ENCODE measurements around the gene PEPD. TPM values are rescaled to one million over a fixed set of nuclear protein-coding genes. Genes with fewer than 3 reads are reported as not detected.

The PEPD gene
- polyA plus RNA-seq, 1 donor from 2014 or later = 91.1 TPM

DNA sequence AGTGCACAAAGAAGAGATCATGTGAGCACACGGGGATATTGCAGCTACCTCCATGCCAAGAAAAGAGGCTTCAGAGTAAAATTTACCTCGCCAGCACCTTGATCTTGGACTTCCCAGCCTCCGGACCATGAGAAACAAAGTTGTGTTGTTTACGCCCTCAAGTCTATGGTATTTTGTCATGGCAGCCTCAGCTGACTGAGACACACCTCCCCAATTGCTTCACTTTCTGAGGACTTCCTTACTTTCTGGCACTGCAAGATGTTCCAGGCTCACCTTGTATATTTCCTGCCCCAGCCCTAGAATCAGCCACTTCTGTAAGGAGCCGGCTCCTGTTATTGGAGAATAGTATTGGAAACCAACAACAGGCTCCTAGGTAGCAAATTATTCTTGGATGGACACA lies 154.7 kb downstream of the PEPD start:
- Mint-ChIP-seq H3K27ac (no peak overlapping the region), H3K36me3 (peaks cover 1% of the 10 kb centered on the region), H3K9me3 (peaks cover 0 to 4% (median 0%) of the 10 kb centered on the region in 3 donors), H3K4me3 (no peak overlapping the region), H3K4me1 (no peaks in the 10 kb centered on the region), H3K27me3 (peaks cover 5% of the 10 kb centered on the region)

DNA sequence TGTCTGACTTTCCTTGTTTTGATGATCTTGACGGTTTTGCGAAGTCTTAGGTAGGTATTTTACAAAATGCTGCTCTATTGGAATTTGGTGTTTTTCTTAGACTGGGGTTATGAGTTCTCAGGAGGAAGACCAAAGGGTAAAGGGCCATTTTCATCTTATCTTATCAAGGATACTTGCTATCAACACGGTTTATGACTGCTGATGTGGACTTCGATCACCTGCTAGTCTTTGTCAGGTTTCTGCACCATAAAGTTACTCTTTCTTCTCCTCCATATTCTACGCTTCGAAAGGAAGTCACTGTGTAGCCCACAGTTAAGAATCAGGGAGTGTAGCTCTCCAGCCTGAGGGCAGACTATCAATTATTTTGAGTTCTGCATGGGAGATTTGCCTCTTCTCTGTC lies 155.5 kb downstream of the PEPD start:
- Mint-ChIP-seq H3K27me3 (peaks cover 10% of the 10 kb centered on the region), H3K4me3 (no peak overlapping the region), H3K27ac (no peak overlapping the region)

DNA sequence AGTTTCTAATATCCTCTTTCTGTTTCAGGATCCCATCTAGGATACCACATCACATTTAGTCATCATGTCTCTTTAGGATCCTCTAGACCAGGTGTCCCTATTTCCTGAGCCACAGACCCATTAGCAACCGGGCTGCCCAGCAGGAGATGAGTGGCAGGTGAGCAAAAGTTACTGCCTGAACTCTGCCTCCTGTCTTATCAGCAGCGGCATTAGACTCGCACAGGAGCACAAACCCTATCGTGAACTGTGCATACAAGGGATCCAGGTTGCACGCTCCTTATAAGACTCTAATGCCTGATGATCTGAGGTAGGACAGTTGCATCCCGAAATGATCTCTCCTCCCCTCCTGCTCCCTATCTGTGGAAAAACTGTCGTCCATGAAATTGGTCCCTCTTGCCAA lies 155.9 kb downstream of the PEPD start:
- H3K4me3 Mint-ChIP-seq = no peak overlapping the region
- H3K27ac Mint-ChIP-seq = no peak overlapping the region
- H3K4me1 Mint-ChIP-seq = no peaks in the 10 kb centered on the region
- peaks cover 0 to 4% (median 0%) of the 10 kb centered on the region in 3 donors for H3K9me3 Mint-ChIP-seq
- H3K27me3 Mint-ChIP-seq = peaks cover 10% of the 10 kb centered on the region
- H3K36me3 Mint-ChIP-seq = peaks cover 1% of the 10 kb centered on the region

More for the DNA sequence above, 155.5 kb downstream of the PEPD start:
- Mint-ChIP-seq H3K36me3 (peaks cover 1% of the 10 kb centered on the region), H3K4me1 (no peaks in the 10 kb centered on the region), H3K9me3 (peaks cover 0 to 4% (median 0%) of the 10 kb centered on the region in 3 donors)

DNA sequence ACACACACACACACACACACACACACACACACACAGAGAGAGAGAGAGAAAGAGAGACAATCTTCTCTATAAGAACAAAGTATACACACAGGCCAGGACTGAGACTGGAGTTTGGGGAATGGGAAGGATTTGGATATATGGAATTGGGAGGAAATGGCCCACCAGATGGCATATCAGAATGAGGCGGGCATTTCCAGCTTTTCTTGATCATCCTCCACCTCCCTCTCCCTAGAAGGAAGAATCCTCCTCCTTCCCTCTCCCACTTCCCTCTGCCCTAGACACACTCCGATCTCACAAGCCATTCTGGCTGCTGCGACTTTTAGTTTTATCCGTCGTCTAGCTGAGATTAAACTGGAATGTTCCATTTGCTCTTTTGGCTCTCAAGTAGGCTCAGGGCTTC lies 158.1 kb downstream of the PEPD start:
- no peak overlapping the region for H3K27ac Mint-ChIP-seq
- H3K27me3 Mint-ChIP-seq = peaks cover 12% of the 10 kb centered on the region
- no peaks in the 10 kb centered on the region for H3K4me1 Mint-ChIP-seq
- no peak overlapping the region for H3K4me3 Mint-ChIP-seq
- H3K9me3 Mint-ChIP-seq = peaks cover 0 to 4% (median 2%) of the 10 kb centered on the region in 3 donors
- peaks cover 3% of the 10 kb centered on the region for H3K36me3 Mint-ChIP-seq

DNA sequence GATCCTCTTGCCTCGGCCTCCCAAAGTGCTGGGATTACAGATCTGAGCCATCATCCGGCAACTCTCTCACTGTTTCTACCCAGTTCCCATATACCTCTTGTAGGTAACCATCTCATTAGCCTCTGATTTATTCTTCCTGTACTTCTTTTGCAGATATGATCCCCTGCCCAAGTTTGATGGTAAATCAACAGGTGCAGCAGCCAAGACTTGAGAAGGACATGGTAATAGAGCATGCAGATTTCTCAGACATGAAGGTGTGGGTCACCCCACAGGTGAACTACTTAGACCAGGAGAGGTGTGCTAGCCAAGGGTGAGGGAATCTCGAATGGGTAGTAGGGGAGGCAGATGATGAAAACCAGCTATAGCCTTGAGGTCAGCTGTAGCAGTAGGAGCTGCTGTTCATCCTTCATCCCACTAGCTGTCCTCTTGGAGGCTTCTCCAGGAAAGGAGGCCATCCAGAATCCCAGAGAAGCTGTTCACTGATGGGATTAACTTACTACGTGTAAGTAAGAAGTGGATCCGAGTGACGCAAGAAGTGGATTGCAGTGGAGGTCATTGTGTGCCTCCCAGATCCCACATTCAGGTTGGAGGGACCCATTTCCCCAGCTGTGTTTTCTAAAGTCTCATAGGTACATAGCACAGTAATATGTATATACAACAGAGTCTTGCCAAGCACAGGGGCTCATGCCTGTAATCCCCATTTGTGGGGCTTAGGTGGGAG lies 158.9 kb downstream of the PEPD start:
- Mint-ChIP-seq H3K4me3 (no peak overlapping the region), H3K36me3 (peaks cover 7% of the 10 kb centered on the region), H3K27ac (no peak overlapping the region), H3K9me3 (peaks cover 0 to 4% (median 2%) of the 10 kb centered on the region in 3 donors), H3K4me1 (no peaks in the 10 kb centered on the region), H3K27me3 (peaks cover 12% of the 10 kb centered on the region)

DNA sequence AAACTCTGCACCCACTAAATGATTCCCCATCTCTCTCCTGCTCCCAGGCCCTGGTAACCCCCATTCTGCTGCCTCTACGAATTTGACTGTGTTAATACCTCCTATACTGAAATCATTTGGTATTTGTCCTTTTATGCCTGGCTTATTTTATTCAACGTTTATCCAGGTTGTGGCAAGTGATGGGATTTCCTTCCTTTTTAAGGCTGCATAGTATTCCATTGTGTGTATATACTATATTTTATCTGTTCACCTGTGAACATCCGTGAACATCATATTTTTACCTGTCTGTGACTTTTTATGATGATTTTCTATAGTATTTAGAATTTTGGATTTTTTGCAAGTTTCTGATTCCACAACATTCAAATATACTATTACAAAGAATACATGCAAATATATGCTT lies 162.0 kb downstream of the PEPD start:
- no peak overlapping the region for H3K27ac Mint-ChIP-seq
- peaks cover 0 to 10% (median 4%) of the 10 kb centered on the region in 3 donors for H3K9me3 Mint-ChIP-seq
- peaks cover 9% of the 10 kb centered on the region for H3K27me3 Mint-ChIP-seq
- no peaks in the 10 kb centered on the region for H3K4me1 Mint-ChIP-seq
- no peak overlapping the region for H3K4me3 Mint-ChIP-seq
- H3K36me3 Mint-ChIP-seq = peaks cover 6% of the 10 kb centered on the region

DNA sequence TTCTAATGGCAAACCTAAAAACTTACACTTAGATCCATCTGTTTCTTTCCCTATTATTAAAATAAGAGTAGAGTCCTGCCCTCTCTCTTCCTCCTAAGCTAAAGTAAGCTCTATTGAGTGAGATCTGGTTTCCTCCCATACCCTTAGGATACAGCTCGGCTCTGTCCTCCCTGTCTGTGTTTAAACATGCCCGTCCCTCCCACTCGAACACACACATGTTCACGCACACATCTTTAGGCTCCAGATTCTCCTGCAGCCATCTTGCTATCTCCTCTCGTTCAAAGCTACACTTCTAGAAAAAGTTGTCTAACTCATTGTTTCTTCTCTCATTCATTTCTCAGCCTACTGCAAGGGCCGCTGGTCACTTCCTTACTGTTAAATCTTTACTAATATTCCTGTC lies 163.2 kb downstream of the PEPD start:
- Mint-ChIP-seq H3K4me1 (no peaks in the 10 kb centered on the region), H3K27ac (no peak overlapping the region), H3K27me3 (peaks cover 12% of the 10 kb centered on the region), H3K36me3 (peaks cover 6% of the 10 kb centered on the region), H3K9me3 (peaks cover 0 to 10% (median 5%) of the 10 kb centered on the region in 3 donors), H3K4me3 (no peak overlapping the region)

DNA sequence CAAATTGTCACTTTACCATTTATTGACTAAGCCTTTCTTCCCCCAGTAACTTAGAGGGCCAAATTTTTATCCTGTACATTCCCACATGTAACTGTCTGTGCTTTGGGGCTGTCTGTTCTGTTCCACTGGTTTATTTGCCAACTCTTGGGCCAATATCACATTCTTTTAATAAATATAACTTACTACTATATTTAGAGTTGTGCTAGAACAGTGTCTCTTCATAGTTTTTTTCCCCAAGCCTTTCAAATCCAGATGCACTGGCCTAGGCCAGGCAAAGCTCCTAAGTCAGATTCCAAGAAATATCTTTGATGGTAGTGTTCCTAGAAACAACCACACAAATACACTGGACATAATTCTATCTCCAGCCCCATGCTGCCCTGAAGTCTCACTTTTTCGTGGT lies 164.0 kb downstream of the PEPD start:
- Mint-ChIP-seq H3K9me3 (peaks cover 0 to 10% (median 5%) of the 10 kb centered on the region in 3 donors), H3K4me1 (no peaks in the 10 kb centered on the region), H3K36me3 (peaks cover 6% of the 10 kb centered on the region), H3K4me3 (no peak overlapping the region), H3K27me3 (peaks cover 12% of the 10 kb centered on the region), H3K27ac (no peak overlapping the region)

DNA sequence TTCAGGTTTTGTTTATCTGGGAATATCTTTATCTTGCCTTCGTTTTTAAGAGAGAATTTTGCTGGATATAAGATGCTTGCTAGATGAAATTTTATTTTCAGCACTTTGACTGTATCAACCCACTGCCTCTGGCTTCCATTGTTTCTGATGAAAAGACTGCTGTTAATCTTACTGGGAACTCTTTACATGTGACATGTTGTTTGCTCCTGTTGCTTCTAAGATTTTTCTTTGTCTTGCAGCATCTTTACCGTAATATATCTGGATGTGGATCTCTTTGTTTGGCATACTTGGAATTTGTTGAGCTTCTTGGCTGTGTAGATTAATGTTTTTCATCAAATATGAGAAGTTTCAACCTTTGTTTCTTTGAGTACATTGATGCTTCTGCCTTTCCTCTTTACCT lies 166.1 kb downstream of the PEPD start:
- peaks cover 0 to 10% (median 5%) of the 10 kb centered on the region in 3 donors for H3K9me3 Mint-ChIP-seq
- peaks cover 6% of the 10 kb centered on the region for H3K36me3 Mint-ChIP-seq

DNA sequence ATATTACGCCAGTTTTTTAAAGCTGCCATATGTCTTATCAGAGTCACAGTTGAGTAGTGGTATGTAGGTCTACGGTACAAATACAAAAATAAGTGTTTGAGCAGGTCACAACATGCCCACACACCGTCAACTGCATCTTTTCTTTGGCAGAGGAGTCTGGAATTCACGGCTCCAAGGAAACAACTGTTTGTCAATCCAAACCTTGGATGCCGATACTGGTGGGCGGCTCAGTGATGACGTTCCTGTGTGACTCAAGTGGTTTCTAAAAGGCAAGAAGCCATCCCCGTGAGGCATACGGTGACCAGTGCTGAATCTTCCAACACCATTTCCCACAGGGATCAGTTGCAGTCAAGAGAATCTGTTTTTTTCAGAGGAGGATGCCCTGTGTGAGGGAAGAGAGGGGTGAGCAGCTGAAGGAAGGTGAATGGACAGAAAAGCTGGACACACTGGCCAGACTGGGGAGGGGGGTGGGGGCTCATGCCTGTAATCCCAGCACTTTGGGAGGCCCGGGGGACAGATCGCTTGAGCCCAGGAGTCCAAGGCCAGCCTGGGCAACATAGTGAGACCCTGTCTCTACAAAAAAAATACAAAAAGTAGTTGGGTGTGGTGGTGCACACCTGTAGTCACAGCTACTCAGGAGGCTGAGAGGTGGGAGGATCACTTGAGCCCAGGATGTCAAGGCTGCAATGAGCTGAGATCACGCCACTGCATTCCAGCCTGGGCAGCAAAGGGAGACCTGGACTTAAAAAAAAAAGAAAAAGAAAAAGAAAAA lies 170.9 kb downstream of the PEPD start:
- no peak overlapping the region for H3K4me3 Mint-ChIP-seq
- H3K9me3 Mint-ChIP-seq = peaks cover under 1 to 5% (median 3%) of the 10 kb centered on the region in 3 donors
- no peak overlapping the region for H3K27ac Mint-ChIP-seq
- H3K36me3 Mint-ChIP-seq = no peaks in the 10 kb centered on the region
- no peaks in the 10 kb centered on the region for H3K4me1 Mint-ChIP-seq
- H3K27me3 Mint-ChIP-seq = peaks cover 19% of the 10 kb centered on the region

More for the DNA sequence above, 166.1 kb downstream of the PEPD start:
- no peaks in the 10 kb centered on the region for H3K4me1 Mint-ChIP-seq
- H3K27ac Mint-ChIP-seq = no peak overlapping the region
- peaks cover 5% of the 10 kb centered on the region for H3K27me3 Mint-ChIP-seq
- no peak overlapping the region for H3K4me3 Mint-ChIP-seq

DNA sequence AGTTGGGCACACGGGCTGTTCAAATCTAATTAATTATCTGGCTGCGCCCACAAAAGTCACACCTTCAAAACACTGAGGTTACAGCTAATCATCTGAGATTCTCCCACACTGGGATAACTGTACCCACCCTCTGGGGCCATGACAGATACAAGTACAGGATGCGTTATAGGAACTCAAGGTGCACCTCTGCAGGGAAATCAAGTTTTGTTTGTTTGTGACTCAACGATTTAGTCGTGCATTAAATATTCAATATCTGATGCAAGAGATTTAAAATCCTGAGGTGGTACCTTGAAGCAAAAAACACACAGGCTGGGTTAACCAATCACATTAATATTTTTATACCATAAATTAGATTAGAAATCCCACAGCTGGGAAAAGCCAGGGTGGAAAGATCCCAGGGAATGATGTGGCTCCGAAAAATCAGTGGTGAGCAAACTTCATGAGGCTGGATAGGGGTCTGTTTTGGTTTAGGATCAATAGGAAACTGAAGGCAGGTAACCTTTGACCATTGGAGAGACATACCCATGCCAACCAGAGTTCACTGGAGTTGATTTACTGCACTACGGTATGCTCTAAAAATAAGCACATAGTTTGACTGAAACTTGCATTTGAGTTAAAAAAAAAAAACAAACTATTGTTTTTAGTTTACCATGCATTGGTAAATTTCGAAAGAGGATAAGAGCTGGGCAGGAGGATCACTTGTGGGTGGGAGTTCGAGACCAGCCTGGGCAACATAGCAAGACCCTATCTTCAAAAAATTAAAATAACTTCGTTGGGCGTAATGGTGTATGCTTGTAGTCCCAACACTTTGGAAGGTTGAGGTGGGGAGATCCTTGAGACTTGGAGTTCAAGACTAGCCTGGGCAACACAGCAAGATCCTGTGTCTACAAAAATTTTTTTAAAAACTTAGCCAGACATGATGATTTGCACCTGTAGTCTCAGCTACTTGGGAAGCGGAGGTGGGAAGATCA lies 172.0 kb downstream of the PEPD start:
- H3K36me3 Mint-ChIP-seq = no peaks in the 10 kb centered on the region
- no peak overlapping the region for H3K27ac Mint-ChIP-seq
- H3K4me3 Mint-ChIP-seq = no peak overlapping the region
- no peaks in the 10 kb centered on the region for H3K4me1 Mint-ChIP-seq
- H3K9me3 Mint-ChIP-seq = peaks cover 0 to 2% (median 1%) of the 10 kb centered on the region in 3 donors
- peaks cover 25% of the 10 kb centered on the region for H3K27me3 Mint-ChIP-seq

DNA sequence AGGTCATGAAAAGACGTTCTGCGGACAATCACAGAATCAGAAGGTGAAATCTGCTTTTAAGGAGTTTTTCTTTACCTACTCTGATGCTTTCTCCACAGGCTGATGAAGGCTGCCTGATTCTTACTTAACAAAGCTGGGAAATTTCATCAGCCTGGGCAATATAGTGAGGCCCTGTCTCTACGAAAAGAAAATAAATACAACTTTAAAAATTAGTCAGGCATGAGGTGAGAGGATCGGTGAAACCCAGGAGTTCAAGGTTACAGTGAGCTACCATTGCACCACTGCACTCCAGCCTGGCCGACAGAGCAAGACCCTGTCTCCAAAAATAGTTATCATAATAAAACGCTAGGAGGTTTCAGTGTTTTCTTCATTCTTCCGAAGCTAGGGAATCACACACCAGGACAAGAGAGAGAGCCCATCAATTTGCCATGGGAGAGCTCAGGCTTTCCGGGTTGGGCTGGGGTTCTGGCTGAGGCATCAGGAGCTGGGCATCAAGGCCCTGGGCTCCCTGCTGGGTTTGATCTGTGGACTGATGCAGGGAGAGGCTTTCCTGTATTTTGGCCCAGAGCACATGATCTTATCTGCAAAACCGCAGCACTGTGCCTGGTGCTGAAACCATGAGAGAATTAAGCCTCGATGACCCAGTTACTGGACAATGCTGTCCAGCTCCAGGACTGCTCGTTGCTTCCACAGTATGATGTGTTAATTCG lies 173.1 kb downstream of the PEPD start:
- Mint-ChIP-seq H3K27ac (no peak overlapping the region), H3K4me1 (no peaks in the 10 kb centered on the region), H3K36me3 (no peaks in the 10 kb centered on the region), H3K9me3 (peaks cover 0 to 2% (median 0%) of the 10 kb centered on the region in 3 donors), H3K27me3 (peaks cover 26% of the 10 kb centered on the region), H3K4me3 (no peak overlapping the region)

DNA sequence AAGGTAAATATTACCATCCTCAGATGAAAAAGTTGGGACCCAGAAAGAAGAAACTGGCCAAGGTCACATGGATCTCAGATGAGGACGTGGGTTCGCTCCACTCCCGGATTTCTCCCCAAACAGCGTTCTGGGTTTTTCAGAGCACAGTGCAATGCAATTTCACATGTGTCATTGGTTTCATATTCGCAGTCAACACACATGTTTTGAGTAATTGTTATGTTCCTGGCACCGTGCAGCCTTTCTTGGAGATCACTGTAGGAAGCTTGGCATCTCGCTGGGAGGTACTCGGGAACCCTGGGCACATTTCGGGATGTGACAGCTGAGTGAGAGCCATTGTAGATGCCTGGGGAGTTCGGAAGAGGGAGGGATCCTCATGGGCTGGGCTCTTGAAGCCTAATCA lies 174.3 kb downstream of the PEPD start:
- Mint-ChIP-seq H3K27ac (no peak overlapping the region), H3K4me3 (no peak overlapping the region), H3K4me1 (no peaks in the 10 kb centered on the region), H3K27me3 (peaks cover 27% of the 10 kb centered on the region), H3K36me3 (no peaks in the 10 kb centered on the region), H3K9me3 (peaks cover 0 to 2% (median 0%) of the 10 kb centered on the region in 3 donors)

DNA sequence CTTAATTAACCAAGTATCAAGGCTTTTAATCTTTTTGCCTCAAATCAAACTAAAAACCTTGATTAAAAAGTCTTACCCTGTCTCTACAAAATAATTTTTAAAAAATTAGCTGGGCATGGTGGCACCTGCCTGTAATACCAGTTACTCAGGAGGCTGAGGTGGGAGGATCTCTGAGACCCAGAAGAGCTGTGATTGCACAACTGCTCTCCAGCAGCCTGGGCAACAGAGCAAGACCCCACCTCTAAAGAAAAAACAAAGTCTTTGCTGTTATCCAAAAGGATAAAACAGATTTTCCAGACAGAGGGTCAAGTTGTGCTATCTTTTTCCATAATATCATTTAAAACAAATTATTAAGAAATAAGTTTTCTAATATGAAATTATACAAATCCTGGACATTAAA lies 174.9 kb downstream of the PEPD start:
- Mint-ChIP-seq H3K4me1 (no peaks in the 10 kb centered on the region), H3K27me3 (peaks cover 29% of the 10 kb centered on the region), H3K36me3 (no peaks in the 10 kb centered on the region), H3K27ac (no peak overlapping the region), H3K4me3 (no peak overlapping the region), H3K9me3 (peaks cover 0 to 2% (median 0%) of the 10 kb centered on the region in 3 donors)

Measured in IgD-negative memory B cell (primary cell).